Upper lobe of right lung (tissue), 1 donor: Measurements from ENCODE around the gene TTC32. TPM values are rescaled to one million over a fixed set of nuclear protein-coding genes. Genes with fewer than 3 reads are reported as not detected.
"Not testable (repeated sequence)": the region's sequence is repeated elsewhere in the genome, so short reads cannot be mapped to it uniquely, and the experiment has no call there.

Experiments used
- ATAC-seq: fragments of 200-7000 bp; cut with Tn5 transposase; one replicate; pipeline ENCODE4 v1.9.1; 2020; ENCODE audit warnings: mild to moderate bottlenecking, moderate library complexity
- DNase-seq: peaks from one replicate; pipeline ENCODE4 v3.0.0-alpha.2; 2020
- H3K27ac ChIP-seq: fragments of 200-600 bp; one replicate; pipeline ENCODE4 v1.8.0; 2022
- H3K27me3 ChIP-seq: fragments of 200-600 bp; one replicate; pipeline ENCODE4 v1.8.0; 2022; ENCODE audit warnings: mild to moderate bottlenecking
- H3K36me3 ChIP-seq: fragments of 200-600 bp; one replicate; pipeline ENCODE4 v1.8.0; 2022
- H3K4me1 ChIP-seq: fragments of 200-600 bp; one replicate; pipeline ENCODE4 v1.8.0; 2022
- H3K4me3 ChIP-seq: fragments of 200-600 bp; one replicate; pipeline ENCODE4 v1.8.0; 2022; ENCODE audit warnings: mild to moderate bottlenecking
- H3K9me3 ChIP-seq: fragments of 200-600 bp; one replicate; pipeline ENCODE4 v1.8.0; 2022
- intact Hi-C: fragments of 100-400 bp; cut with DNase I; formaldehyde crosslinking; loops from one replicate; pipeline ENCODE4 v1.11.0; 2022
- total RNA-seq: library from RNA; stranded (reverse); fragmentation: NEBNext Ultra II Directional; extraction: Animal tissue kit (Norgen Biotek cat#: 25700); gene quantifications from one replicate; pipeline ENCODE4 v1.2.1, GENCODE V29; 2021
- TF ChIP-seq, protein P1 (sequence below): fragments of 200-600 bp; IDR thresholded peaks from one replicate; pipeline ENCODE4 v1.8.0; 2022; ENCODE audit warnings: antibody characterized with exemption
- donor health status: DM: no; HTN: yes; CAD: no; lungs with severe emphysema.

The TTC32 gene
- total RNA-seq, 1 donor from 2014 or later: 12.4 TPM

DNA sequence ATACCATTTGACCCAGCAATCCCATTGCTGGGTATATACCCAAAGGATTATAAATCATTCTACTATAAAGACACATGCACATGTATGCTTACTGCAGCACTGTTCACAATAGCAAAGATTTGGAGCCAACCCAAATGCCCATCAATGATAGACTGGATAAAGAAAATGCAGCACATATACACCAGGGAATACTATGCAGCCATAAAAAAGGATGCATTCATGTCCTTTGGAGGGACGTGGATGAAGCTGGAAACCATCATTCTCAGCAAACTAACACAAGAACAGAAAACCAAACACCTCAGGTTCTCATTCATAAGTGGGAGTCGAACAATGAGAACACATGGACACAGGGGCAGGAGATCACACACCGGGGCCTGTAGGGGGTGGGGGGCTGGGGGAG, 20.4 kb upstream of the TTC32 start:
- H3K27me3 ChIP-seq, ATAC-seq, H3K4me1 ChIP-seq, intact Hi-C loops, H3K9me3 ChIP-seq, H3K27ac ChIP-seq, H3K4me3 ChIP-seq, H3K36me3 ChIP-seq, DNase-seq: not testable (repeated sequence)

DNA sequence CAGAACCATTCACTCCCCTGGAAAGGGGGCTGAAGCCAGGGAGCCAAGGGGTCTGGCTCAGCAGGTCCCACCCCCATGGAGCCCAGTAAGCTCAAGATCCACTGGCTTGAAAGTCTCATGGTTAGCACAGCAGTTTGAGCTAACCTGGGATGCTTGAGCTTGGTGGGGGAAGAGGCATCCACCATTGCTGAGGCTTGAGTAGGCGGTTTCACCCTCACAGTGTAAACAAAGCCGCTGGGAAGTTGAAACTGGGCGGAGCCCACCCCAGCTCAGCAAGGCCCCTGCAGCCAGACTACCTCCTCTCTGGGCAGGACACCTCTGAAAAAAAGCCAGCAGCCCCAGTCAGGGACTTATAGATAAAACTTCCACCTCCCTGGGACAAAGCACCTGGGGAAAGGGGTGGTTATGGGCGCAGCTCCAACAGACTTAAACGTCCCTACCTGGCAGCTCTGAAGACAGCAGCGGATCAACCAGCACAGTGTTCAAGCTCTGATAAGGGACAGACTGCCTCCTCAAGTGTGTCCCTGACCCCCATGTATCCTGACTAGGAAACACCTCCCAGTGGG, 14.7 kb upstream of the TTC32 start:
- ATAC-seq (no peak), DNase-seq (no peak)
- Histone ChIP-seq H3K4me1 (no peaks in the 10 kb centered on the region), H3K9me3 (no peaks in the 10 kb centered on the region), H3K4me3 (no peak overlapping the region), H3K27me3 (no peaks in the 10 kb centered on the region), H3K27ac (no peak overlapping the region), H3K36me3 (peaks cover 4% of the 10 kb centered on the region)
- intact Hi-C loops: no loop called here
- TF ChIP-seq, protein P1, sequence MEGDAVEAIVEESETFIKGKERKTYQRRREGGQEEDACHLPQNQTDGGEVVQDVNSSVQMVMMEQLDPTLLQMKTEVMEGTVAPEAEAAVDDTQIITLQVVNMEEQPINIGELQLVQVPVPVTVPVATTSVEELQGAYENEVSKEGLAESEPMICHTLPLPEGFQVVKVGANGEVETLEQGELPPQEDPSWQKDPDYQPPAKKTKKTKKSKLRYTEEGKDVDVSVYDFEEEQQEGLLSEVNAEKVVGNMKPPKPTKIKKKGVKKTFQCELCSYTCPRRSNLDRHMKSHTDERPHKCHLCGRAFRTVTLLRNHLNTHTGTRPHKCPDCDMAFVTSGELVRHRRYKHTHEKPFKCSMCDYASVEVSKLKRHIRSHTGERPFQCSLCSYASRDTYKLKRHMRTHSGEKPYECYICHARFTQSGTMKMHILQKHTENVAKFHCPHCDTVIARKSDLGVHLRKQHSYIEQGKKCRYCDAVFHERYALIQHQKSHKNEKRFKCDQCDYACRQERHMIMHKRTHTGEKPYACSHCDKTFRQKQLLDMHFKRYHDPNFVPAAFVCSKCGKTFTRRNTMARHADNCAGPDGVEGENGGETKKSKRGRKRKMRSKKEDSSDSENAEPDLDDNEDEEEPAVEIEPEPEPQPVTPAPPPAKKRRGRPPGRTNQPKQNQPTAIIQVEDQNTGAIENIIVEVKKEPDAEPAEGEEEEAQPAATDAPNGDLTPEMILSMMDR: no peak

DNA sequence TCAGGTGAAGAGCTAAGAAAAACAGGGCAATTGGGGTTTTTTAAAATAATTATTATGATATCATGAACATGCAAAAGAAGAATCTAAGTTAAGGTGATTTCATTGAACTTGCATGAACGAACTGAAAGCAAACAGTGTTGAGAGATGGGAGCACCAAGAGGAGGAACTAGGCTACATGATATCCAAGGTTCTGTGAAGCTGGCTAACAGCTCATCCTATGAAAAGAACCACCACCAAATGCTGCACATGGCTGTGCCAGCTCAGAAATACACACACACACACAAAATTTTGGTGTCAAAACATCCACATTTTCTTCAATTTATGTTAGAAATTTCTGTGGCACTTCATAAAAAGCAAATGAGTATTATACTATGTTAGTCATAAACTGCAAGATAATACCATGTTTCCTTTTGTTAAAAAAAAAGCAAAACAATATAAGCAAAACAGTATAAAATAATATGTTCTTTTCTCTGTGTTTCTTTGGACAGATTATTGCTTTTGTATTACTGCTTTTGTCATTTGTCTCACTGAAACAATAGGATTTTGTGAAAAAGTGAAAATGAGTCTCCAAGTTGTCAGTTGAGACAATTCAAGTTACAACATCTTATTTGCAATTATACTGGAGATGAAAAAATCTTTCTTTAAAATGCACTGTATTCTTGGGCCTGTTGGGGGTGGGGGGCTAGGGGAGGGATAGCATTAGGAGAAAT, 12.6 kb upstream of the TTC32 start:
- TF ChIP-seq, protein P1: no peak
- no peak for DNase-seq
- intact Hi-C loops: no loop called here
- no peak overlapping the region for H3K27ac ChIP-seq
- no peaks in the 10 kb centered on the region for H3K27me3 ChIP-seq
- H3K4me1 ChIP-seq: no peaks in the 10 kb centered on the region
- no peak overlapping the region for H3K4me3 ChIP-seq
- peaks cover 4% of the 10 kb centered on the region for H3K36me3 ChIP-seq
- H3K9me3 ChIP-seq: no peaks in the 10 kb centered on the region
- no peak for ATAC-seq

DNA sequence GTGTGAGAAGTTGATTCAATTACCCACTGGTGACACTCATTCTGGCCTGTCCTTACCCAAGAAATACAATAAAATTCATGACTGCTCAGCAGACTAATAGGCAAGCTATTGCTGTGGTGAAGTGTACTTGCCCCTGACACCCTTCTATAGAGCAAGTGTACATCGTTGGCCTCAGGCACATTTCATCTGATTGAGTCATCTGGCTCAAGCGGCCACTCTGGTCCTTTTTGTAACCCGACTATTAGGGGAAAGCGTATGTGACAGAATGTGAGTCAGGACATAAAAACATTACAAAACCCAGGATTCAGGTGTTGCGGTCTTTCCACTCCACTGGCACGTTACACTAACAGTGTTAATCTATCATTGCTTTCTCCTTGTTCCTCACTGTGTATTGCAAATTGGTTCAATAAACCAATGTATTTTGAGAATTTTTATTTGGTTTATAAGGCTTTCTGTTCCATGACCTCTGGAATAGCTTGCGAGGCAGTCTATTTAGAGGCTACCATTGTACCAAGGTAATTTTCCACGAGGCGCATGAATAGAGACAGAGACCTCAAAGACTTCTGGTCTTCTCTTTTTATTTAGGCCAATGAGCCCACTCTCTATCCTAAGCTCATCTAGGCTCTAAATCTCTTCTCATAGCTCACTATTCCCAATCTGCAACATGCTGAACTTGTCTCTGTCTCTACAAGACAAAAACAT, 10.2 kb upstream of the TTC32 start:
- H3K27me3 ChIP-seq: no peaks in the 10 kb centered on the region
- H3K9me3 ChIP-seq: no peaks in the 10 kb centered on the region
- H3K27ac ChIP-seq: no peak overlapping the region
- H3K36me3 ChIP-seq: peaks cover 4% of the 10 kb centered on the region
- ATAC-seq: no peak
- no peak for DNase-seq
- intact Hi-C loops: no loop called here
- H3K4me3 ChIP-seq: no peak overlapping the region
- TF ChIP-seq, protein P1: no peak
- H3K4me1 ChIP-seq: no peaks in the 10 kb centered on the region

DNA sequence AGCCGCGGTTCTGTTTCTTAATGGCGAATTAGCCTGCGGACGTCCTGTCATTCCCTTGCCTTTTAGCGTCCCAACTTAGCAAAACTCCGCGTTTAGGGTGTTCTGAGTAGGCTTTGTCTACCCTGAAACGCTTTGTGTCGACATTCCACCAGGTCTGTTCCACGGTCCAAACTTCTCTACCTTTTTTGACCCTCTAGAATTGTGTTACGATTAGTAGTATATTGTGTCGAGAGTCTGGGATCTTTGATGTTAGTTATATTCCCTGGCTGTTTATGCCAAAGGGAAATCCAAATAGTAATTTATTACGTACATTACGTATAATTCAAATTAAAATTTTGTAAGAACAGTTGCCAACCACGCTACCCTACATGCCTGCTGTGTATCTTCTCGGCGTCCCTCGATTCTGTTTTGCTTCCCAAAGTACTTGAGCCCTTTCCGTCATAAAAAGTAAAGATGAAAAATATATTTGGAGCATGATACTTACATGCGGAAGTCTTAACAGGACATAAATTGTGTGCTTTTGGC, 495 bp upstream of the TTC32 start:
- H3K4me3 ChIP-seq: peak overlapping the region; percentile 72
- no peaks in the 10 kb centered on the region for H3K36me3 ChIP-seq
- H3K9me3 ChIP-seq: no peaks in the 10 kb centered on the region
- H3K27ac ChIP-seq: peak overlapping the region; percentile 96
- intact Hi-C loops: no loop called here
- TF ChIP-seq, protein P1: no peak
- ATAC-seq (no peak), DNase-seq (no peak)
- H3K27me3 ChIP-seq: no peaks in the 10 kb centered on the region
- H3K4me1 ChIP-seq: peaks cover 33% of the 10 kb centered on the region

DNA sequence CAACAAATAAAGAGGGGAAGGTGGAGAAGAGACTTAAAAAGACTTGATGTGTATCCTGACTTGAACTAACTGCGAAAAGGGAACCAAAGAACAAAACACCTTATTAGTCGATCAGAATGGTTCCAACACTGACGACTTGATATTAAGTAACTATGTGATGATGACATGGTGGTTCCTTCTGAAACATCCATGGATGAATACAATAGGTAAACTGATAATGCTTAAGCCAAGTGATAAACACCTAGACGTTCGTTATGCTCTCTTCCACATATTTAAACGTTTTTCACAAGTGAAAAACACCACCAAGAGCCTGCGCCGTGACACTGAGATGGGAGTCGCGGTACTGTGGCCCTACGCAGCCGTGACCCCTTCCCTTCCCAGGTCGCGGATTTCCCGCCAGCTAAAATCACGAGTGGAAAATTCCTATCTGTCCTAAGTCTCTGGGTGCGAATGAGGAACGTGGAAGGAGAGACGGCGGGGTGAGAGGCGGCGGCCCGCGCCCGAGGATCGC, 797 bp downstream of the TTC32 start:
- Histone ChIP-seq H3K4me3 (peak overlapping the region; percentile 72), H3K9me3 (no peaks in the 10 kb centered on the region), H3K4me1 (peaks cover 33% of the 10 kb centered on the region), H3K27ac (peak overlapping the region; percentile 96), H3K27me3 (no peaks in the 10 kb centered on the region), H3K36me3 (no peaks in the 10 kb centered on the region)
- no peak for ATAC-seq
- intact Hi-C loops: no loop called here
- TF ChIP-seq, protein P1: no peak
- DNase-seq: no peak
